Measurements from ENCODE around the gene TSSC4.
"Not testable (repeated sequence)": the region's sequence is repeated elsewhere in the genome, so short reads cannot be mapped to it uniquely, and the experiment has no call there.

The TSSC4 gene

DNA sequence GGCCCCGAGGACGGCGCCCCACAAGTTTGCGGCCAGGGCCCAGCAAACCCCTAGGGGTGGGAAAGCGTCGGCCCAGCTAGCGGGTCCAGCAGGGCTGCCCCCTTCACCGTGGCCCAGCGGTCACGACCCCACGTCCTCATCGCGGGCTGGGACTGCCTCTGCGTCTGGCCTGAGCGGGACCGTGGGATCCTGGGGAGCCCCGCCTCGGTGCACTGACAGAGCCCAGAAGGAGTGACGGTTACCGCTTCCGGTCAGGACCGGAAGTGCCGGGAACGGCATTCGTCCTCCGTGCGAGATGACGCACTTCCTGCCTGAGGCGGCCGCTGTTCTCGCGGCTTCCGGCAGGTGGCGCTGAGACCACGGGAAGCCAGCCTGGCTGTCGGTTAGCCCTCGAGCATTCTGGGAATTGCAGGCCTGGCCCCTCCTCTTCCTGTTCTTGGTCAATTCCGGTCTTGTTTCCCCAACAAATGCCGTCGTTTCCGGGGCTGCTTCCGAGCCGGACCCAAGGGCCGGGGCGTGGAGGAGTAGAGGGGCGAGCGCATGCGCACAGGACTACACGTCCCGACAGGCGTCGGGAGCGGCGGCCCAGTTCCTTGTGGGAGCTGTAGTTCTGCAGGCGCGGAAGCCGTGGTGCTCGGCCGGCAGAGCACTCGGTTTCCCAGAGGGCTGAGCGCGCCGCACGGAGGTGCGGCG, at the start of gene TSSC4:
Gene TSSC4, plus strand, starts transcription at position 682 of the 693 bp plus-strand sequence. CDS start 1,884 bp downstream, outside the sequence.
- TF ChIP-seq GATA1 (IDR thresholded peaks at IDR 0.05; ENCODE audit: low read depth, low read length) (no peak), POLR2A (IDR thresholded peaks at IDR 0.05; ENCODE audit: low read length) (peak; percentile 94)
- DNase-seq: peak; percentile 100

GRCh38 chr11:2351701-2352100, 48.8 kb upstream of the TSSC4 start:
- TF ChIP-seq POLR2A (IDR thresholded peaks at IDR 0.05; ENCODE audit: low read length) (no peak), GATA1 (IDR thresholded peaks at IDR 0.05; ENCODE audit: low read depth, low read length) (no peak)
- no peak for DNase-seq

GRCh38 chr11:2352420-2352819, 48.1 kb upstream of the TSSC4 start:
- TF ChIP-seq GATA1 (IDR thresholded peaks at IDR 0.05; ENCODE audit: low read depth, low read length) (no peak), POLR2A (IDR thresholded peaks at IDR 0.05; ENCODE audit: low read length) (no peak)
- no peak for DNase-seq

- no peak for TF ChIP-seq POLR2A (IDR thresholded peaks at IDR 0.05; ENCODE audit: low read length)
- no peak for TF ChIP-seq GATA1 (IDR thresholded peaks at IDR 0.05; ENCODE audit: low read depth, low read length)
- DNase-seq: no peak
Measured at GRCh38 chr11:2355000-2355644, 45.4 kb upstream of the TSSC4 start.

DNA sequence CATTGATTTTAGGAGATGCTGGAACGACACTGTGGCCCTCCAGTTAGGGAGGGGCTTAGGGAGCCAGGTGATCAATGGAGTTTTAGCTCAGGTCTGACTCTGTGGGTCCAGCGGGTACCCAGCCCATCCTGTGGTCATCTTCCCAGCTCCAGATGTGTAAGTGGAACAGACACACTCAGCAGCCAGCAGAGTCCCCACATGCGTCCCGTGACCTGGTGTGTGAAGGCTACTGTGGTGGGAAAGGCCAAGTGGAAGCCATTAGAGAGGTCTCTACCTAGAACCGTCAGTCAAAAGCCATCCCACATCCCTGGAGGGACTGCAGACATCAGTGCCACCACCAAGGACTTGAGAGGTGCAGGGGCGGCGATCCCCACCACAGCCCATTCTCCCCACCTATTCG, 43.3 kb upstream of the TSSC4 start:
- DNase-seq: no peak
- no peak for TF ChIP-seq POLR2A (IDR thresholded peaks at IDR 0.05; ENCODE audit: low read length)
- TF ChIP-seq GATA1 (IDR thresholded peaks at IDR 0.05; ENCODE audit: low read depth, low read length): no peak

GRCh38 chr11:2357651-2358050, 42.9 kb upstream of the TSSC4 start:
- not testable (repeated sequence) for DNase-seq

DNA sequence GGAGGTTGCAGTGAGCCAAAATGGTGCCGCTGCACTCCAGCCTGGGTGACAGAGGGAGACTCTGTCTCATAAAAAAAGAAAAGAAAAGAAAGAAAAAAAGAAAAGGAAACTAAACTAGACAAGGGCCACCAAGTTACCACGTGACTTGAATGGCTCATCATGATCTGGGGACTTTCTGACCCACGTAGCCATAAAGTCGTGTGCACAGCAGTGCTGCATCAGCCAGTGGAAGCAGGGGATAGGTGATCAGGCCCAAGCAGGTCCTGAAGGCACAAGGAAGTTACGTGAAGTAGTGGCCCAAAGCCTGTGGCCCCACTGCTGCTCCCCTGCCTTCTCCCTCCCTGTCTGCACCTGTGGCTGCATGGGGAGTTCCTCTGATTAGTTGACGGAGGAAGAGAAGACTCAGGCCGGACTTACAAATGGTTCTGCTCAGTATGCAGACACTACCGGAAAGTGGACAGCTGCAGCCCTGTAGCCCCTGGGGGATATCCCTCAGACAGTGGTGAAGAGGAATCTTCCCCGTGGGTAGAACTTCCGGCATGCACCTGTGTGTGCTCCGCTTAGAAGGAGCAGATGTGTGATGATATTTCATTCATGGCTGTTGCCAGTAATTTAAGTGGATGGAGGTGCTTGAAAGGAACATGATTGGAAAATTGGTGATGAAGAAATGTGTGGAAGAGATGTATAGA, 41.7 kb upstream of the TSSC4 start:
- TF ChIP-seq GATA1 (IDR thresholded peaks at IDR 0.05; ENCODE audit: low read depth, low read length): no peak
- TF ChIP-seq POLR2A (IDR thresholded peaks at IDR 0.05; ENCODE audit: low read length): no peak
- no peak for DNase-seq

DNA sequence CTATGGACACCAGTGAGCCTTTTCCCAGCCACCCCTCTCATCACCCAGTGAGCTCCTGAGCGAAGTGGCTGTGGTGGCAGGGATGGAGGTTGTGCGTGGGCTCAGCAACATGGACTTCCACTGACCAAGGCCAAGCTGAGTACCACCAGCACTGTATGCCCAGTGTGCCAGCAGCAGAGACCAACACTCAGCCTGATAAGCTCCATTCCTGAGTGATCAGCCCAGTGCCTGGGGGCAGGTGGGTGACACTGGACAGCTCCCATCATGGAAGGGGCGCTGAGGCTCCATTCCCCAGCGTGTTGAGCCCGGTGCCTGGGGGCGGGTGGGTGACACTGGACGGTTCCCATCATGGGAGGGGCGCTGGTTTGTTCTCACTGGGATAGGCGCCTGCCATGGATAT, 41.0 kb upstream of the TSSC4 start:
- no peak for TF ChIP-seq POLR2A (IDR thresholded peaks at IDR 0.05; ENCODE audit: low read length)
- no peak for TF ChIP-seq GATA1 (IDR thresholded peaks at IDR 0.05; ENCODE audit: low read depth, low read length)
- DNase-seq: no peak

DNA sequence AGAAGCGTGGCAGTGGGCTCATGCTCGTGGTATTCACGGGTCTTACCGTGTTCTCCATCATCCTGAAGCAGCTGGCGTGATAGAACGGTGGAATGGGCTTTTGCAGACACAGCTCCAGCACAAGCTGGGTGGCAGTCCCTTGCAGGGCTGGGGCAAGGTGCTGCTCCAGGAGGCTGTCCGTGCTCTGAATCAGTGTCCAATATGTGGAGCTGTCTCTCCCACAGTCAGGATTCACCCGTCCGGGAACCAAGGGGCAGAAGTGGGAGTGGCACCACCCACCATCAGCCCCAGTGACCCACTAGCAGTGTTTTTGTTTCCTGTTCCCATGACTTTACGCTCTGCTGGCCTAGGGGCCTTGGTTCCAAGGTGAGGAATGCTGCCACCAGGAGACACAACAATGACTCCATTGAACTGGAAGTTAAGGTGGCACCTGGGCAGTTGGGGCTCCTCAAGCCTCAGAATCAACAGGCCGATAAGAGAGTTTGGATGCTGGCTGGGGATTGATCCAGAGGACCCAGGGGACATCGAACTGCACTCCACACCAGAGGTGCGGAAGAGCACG, 40.4 kb upstream of the TSSC4 start:
- no peak for TF ChIP-seq POLR2A (IDR thresholded peaks at IDR 0.05; ENCODE audit: low read length)
- TF ChIP-seq GATA1 (IDR thresholded peaks at IDR 0.05; ENCODE audit: low read depth, low read length): no peak
- no peak for DNase-seq

- no peak for DNase-seq
- TF ChIP-seq POLR2A (IDR thresholded peaks at IDR 0.05; ENCODE audit: low read length) (no peak), GATA1 (IDR thresholded peaks at IDR 0.05; ENCODE audit: low read depth, low read length) (no peak)
Measured at GRCh38 chr11:2361565-2361964, 39.0 kb upstream of the TSSC4 start.

DNA sequence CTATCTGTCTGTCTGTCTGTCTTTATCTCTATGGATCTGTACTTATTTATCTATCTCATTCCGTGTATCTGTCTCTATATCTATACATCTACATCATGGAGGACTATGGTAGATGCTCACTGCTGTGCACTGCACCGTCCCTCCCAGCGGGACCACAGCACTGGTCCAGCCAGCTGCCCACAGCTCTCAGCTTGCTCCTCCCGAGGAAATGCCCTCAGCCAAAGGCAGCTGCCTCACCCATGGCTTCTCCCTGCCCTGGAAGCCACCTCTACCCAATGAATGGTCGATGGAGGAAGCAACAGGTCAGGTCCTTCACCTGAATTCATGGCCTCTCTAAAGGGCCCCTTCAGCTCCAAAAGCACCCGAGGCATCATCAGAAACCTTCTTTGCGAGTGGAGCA, 38.1 kb upstream of the TSSC4 start:
- DNase-seq: no peak
- TF ChIP-seq GATA1 (IDR thresholded peaks at IDR 0.05; ENCODE audit: low read depth, low read length) (no peak), POLR2A (IDR thresholded peaks at IDR 0.05; ENCODE audit: low read length) (no peak)

DNA sequence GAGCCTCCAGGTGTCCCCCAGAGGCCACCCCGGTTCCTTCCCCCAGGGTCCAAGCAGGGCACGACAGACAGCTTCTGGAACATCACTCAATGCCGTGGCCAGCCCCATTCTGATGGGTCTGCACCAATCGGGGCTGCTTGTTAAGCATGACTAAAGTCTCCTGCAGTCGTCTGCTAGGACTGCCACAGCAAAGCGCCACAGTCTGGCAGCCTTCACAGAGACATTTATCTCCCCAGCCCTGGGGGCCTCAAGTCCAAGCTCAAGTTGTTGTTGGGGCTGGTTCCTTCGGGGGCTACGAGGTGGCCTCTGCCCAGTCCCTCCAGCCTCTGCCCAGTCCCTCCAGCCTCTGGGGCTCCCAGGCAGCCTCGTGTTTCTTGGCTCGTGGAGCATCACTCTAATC, 37.4 kb upstream of the TSSC4 start:
- DNase-seq: no peak
- TF ChIP-seq GATA1 (IDR thresholded peaks at IDR 0.05; ENCODE audit: low read depth, low read length) (no peak), POLR2A (IDR thresholded peaks at IDR 0.05; ENCODE audit: low read length) (no peak)

DNA sequence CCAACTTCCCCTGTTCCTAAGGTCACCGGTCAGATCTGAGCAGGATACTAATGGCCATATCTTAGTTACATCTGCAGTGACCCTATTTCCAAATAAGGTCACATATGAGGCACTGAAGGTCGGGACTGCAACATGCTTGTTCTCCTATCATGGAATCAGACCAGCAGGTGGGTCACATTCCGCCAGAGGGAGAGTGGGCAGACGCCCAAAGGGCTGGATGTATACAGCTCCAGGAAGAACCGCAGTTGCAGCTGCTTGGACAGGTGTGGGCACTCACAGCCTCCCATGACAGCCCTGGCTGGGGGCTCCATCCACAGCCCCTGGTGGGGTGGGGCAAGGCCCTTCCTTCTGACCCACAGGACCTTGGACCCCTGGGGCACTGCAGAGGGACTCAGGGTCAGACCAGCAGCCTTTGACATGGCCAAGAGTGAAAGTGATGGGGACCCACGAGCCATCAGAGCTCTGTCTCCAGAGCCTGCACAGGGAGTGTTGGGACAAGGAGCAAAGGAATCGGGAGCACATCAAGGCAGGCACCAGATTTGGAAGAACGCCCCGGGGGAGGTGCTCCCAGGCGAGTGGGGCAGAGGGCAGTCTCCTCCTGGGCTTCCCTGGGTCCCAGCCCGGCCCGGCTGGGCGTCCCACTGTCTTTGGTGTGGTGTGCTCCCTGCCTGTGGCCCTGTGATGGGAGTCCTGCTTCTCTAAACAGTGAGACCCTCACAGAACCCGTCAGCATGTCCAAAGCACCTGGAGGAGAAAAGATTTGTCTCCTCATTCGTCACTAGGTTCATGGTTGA, 36.8 kb upstream of the TSSC4 start:
- TF ChIP-seq GATA1 (IDR thresholded peaks at IDR 0.05; ENCODE audit: low read depth, low read length) (no peak), POLR2A (IDR thresholded peaks at IDR 0.05; ENCODE audit: low read length) (no peak)
- no peak for DNase-seq

DNA sequence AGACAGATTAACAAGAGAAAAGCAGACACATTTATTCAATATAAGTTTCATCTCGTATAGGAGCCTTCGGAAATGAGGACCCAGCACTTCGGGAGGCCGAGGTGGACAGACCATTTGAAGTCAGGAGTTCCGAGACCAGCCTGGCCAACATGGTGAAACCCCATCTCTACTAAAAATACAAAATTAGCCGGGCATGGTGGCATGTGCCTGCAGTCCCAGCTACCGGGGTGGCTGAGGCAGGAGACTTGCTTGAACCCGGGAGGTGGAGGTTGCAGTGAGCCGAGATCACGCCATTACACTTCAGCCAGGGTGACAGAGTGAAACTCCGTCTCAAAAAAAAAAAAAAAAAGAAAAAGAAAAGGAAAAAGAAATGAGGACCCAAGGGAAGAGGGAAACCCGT, 36.2 kb upstream of the TSSC4 start:
- DNase-seq: not testable (repeated sequence)
